Osteoblast (primary cell): ENCODE measurements around the gene NCKAP1. TPM values are rescaled to one million over a fixed set of nuclear protein-coding genes. Genes with fewer than 3 reads are reported as not detected.

Experiments used
- DNase-seq: peaks from one replicate; pipeline ENCODE4 v3.0.0; 2011; ENCODE audit warnings: low spot score, mixed read lengths; ENCODE audit not compliant: insufficient read length; ENCODE audit errors: missing footprints
- H2AFZ ChIP-seq: 2 replicates; pipeline ENCODE4 v1.6.0; 2011; ENCODE audit warnings: mild to moderate bottlenecking, low read length
- H3K27ac ChIP-seq: 2 replicates; pipeline ENCODE4 v1.5.1; 2011; ENCODE audit warnings: mild to moderate bottlenecking, low read depth, low read length, moderate library complexity
- H3K27me3 ChIP-seq: 2 replicates; pipeline ENCODE4 v1.6.0; 2012; ENCODE audit warnings: mild to moderate bottlenecking, control low read depth, inconsistent platforms, low read length, moderate library complexity; ENCODE audit not compliant: insufficient read depth
- H3K36me3 ChIP-seq: 2 replicates; pipeline ENCODE4 v1.5.1; 2011; ENCODE audit warnings: mild to moderate bottlenecking, low read length, control low read depth, moderate library complexity; ENCODE audit not compliant: insufficient read depth
- H3K4me1 ChIP-seq: 2 replicates; pipeline ENCODE4 v1.5.1; 2011; ENCODE audit warnings: mild to moderate bottlenecking, low read length, control low read depth, moderate library complexity; ENCODE audit not compliant: insufficient read depth
- H3K4me2 ChIP-seq: 2 replicates; pipeline ENCODE4 v1.6.0; 2011; ENCODE audit warnings: mild to moderate bottlenecking, low read length; ENCODE audit not compliant: insufficient read depth
- H3K4me3 ChIP-seq: fragments of 200-600 bp; sonication (generic); 3 replicates; pipeline ENCODE4 v1.5.1; 2012; ENCODE audit warnings: mild to moderate bottlenecking, low read length, inconsistent platforms; ENCODE audit not compliant: insufficient read depth
- H3K79me2 ChIP-seq: 2 replicates; pipeline ENCODE4 v1.6.0; 2012; ENCODE audit warnings: mild to moderate bottlenecking, low read length, control low read depth, inconsistent platforms; ENCODE audit not compliant: insufficient read depth
- H3K9me3 ChIP-seq: 2 replicates; pipeline ENCODE4 v1.5.1; 2011; ENCODE audit warnings: low read depth, low read length, control low read depth
- H4K20me1 ChIP-seq: 2 replicates; pipeline ENCODE4 v1.6.0; 2012; ENCODE audit warnings: mild to moderate bottlenecking, low read length, control low read depth; ENCODE audit not compliant: insufficient read depth
- CTCF ChIP-seq: IDR thresholded peaks from 2 replicates; pipeline ENCODE4 v1.5.1; 2011; ENCODE audit warnings: mild to moderate bottlenecking, low read depth, low read length, moderate library complexity; ENCODE audit errors: extremely low read depth
- small RNA-seq: library from RNA; depleted of rRNA; stranded (forward); fragments of <200 nt; gene quantifications from one replicate; pipeline ENCODE3, GENCODE V24; 2012
- total RNA-seq: library from RNA; depleted of rRNA; stranded (reverse); fragments of >200 nt; gene quantifications from 2 replicates; pipeline ENCODE4 v1.2.3, GENCODE V29; 2012

NCKAP1 gene
- total RNA-seq, 1 donor, result 209 TPM

DNA sequence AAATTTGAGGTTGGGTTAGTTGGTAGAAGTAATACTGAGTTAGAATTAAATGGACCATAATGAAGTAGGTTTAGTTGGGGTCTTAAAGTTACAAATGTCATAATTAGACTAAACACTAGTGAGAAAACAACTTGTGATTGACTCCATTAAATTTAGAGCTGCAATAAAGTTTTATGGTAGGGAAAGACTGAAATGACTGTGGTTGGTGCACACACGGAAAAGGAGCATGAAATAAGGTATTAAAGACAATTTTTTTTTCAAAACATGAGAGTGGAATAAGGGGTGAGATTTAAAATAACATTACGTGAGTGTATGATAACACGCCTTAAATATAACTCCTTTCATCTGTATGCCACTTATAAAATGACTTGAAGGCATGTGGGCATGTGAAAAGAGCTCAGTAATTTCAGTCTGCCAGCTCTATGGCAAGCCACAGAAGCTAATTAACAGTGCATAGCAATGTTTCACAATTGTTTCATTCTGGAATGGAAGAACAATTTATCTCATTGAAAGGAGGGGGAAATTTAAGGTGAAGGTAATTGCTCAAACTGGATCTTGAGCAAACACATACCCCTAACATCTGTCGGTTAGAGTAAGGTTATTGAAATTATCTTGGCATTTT lies 173.2 kb downstream of the NCKAP1 start:
- H3K4me1 ChIP-seq, result peaks cover 15% of the 10 kb centered on the region
- H3K9me3 ChIP-seq, result no peaks in the 10 kb centered on the region
- no peaks in the 10 kb centered on the region for H3K36me3 ChIP-seq
- DNase-seq, result no peak
- H4K20me1 ChIP-seq, result no peaks in the 10 kb centered on the region
- no peak overlapping the region for H3K27ac ChIP-seq
- TF ChIP-seq CTCF, result no peak
- no peak overlapping the region for H2AFZ ChIP-seq
- no peak overlapping the region for H3K4me3 ChIP-seq
- peaks cover 11% of the 10 kb centered on the region for H3K27me3 ChIP-seq
- H3K4me2 ChIP-seq, result no peak overlapping the region
- H3K79me2 ChIP-seq, result no peaks in the 10 kb centered on the region

GRCh38 chr2:182863642-182864041 lies 174.6 kb downstream of the NCKAP1 start:
- Histone ChIP-seq H3K4me1 (peaks cover 15% of the 10 kb centered on the region), H3K36me3 (no peaks in the 10 kb centered on the region)

GRCh38 chr2:182862091-182862490 lies 176.2 kb downstream of the NCKAP1 start:
- TF ChIP-seq CTCF, result no peak
- no peaks in the 10 kb centered on the region for H3K9me3 ChIP-seq
- H3K27me3 ChIP-seq, result peaks cover 11% of the 10 kb centered on the region
- DNase-seq, result peak; percentile 44
- H3K4me3 ChIP-seq, result no peak overlapping the region
- H3K36me3 ChIP-seq, result no peaks in the 10 kb centered on the region
- H3K79me2 ChIP-seq, result no peaks in the 10 kb centered on the region
- peaks cover 14% of the 10 kb centered on the region for H3K4me1 ChIP-seq
- no peak overlapping the region for H3K27ac ChIP-seq
- no peak overlapping the region for H3K4me2 ChIP-seq
- no peaks in the 10 kb centered on the region for H4K20me1 ChIP-seq
- H2AFZ ChIP-seq, result no peak overlapping the region

More at GRCh38 chr2:182863642-182864041, 174.6 kb downstream of the NCKAP1 start:
- Histone ChIP-seq H2AFZ (no peak overlapping the region), H3K27ac (no peak overlapping the region), H3K9me3 (no peaks in the 10 kb centered on the region), H3K4me2 (no peak overlapping the region), H4K20me1 (no peaks in the 10 kb centered on the region), H3K4me3 (no peak overlapping the region), H3K79me2 (no peaks in the 10 kb centered on the region), H3K27me3 (peaks cover 11% of the 10 kb centered on the region)
- no peak for TF ChIP-seq CTCF
- DNase-seq, result no peak

DNA sequence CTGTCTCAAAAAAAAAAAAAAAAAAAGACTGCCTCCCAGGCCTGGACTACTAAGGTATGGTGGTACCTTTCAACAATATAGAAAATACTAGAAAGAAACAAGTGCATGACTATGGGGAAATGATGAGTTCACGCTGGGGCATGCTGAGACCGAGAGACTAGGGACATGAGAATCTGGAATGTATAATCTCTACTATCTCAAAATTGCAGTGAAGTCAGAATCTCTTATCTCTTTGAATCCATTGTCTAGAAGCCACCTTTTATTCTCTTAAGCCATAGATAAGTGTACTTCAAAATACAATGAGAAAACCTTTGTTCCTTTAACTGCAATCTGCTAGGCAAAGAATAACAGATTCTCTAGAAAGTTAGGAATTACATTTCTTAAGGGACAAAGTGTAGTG lies 177.4 kb downstream of the NCKAP1 start:
- H3K9me3 ChIP-seq, result no peaks in the 10 kb centered on the region
- DNase-seq, result peak; percentile 37
- no peaks in the 10 kb centered on the region for H3K36me3 ChIP-seq
- H2AFZ ChIP-seq, result no peak overlapping the region
- no peak for TF ChIP-seq CTCF
- no peak overlapping the region for H3K4me3 ChIP-seq
- no peaks in the 10 kb centered on the region for H3K79me2 ChIP-seq
- no peak overlapping the region for H3K27ac ChIP-seq
- H3K4me2 ChIP-seq, result no peak overlapping the region
- peaks cover 5% of the 10 kb centered on the region for H3K4me1 ChIP-seq
- peaks cover 11% of the 10 kb centered on the region for H3K27me3 ChIP-seq
- no peaks in the 10 kb centered on the region for H4K20me1 ChIP-seq

Small RNA genes within 50 kb of the gene (small RNA-seq; reads per million reads assigned to genes)
- gene RF00019 (not detected), gene RF00599 (not detected), gene RNU6-1122P (not detected)

Other genes with a start within 250 kb of the NCKAP1 start
- 0.29 and 0.36 TPM in 2 replicates for gene FRZB, start 171.8 kb downstream of the NCKAP1 start, total RNA-seq
- gene DUSP19, start 40.3 kb upstream of the NCKAP1 start, total RNA-seq, result 2.4 and 2.9 TPM in 2 replicates
- 7.4 and 8.3 TPM in 2 replicates for gene NUP35, start 86.0 kb upstream of the NCKAP1 start, total RNA-seq